ENCODE results near the gene IKZF2. TPM values are rescaled to one million over a fixed set of nuclear protein-coding genes. Genes with fewer than 3 reads are reported as not detected.

Gene IKZF2
- total RNA-seq, 1 experiment from 2014 or later: 1.6 TPM

DNA sequence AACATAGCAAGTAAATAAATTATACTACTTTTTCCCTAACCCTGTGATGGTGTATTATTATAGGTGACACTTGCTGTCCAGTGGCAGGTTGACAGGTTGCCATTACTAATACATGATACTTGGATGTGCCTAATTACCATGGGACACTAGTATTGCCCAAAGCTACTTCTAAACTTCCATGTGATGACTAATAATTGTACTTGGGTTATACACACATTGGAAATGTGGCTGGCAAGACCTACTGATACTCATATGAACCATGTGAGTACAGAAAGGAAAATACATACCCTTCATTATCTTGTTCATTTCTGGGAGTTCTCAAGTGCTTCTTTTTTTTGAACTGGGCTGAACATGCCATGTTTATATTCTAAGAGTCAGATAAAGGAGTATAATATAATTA lies 156.4 kb downstream of the IKZF2 start:
- Histone ChIP-seq H3K9me3 (ENCODE audit: control insufficient read depth in 1 of 2, insufficient read depth in 1 of 2, low read depth in 1 of 2, low read length in 2 of 2) (no peaks in the 10 kb centered on the region), H4K20me1 (ENCODE audit: insufficient read depth) (no peaks in the 10 kb centered on the region), H3K4me1 (ENCODE audit: control insufficient read depth in 1 of 2, insufficient read depth in 2 of 2, low read length in 2 of 2) (no peaks in the 10 kb centered on the region), H2AFZ (ENCODE audit: low read depth, low read length, poor library complexity, severe bottlenecking) (no peak overlapping the region), H3K36me3 (ENCODE audit: control insufficient read depth in 1 of 2, insufficient read depth in 2 of 2, low read length in 2 of 2) (no peaks in the 10 kb centered on the region), H3K4me3 (replicated peaks in 1 of 2; ENCODE audit: low read depth in 1 of 2, low read length in 2 of 2) (no peak overlapping the region), H3K27me3 (ENCODE audit: insufficient read depth, low read length) (no peaks in the 10 kb centered on the region), H3K27ac (ENCODE audit: low read depth, low read length) (no peak overlapping the region), H3K79me2 (ENCODE audit: insufficient read depth, low read length) (no peaks in the 10 kb centered on the region), H3K9ac (ENCODE audit: low read length) (no peak overlapping the region), H3K9me2 (ENCODE audit: insufficient read depth) (no peaks in the 10 kb centered on the region), H3K4me2 (ENCODE audit: low read length) (no peak overlapping the region)
- no TSS peak for BruUV-seq (replicated peaks)
- ChIA-PET RAD21 (ENCODE audit: low non-redundant PET in 1 of 2, low total read pairs in 2 of 2, uncharacterized antibody in 2 of 2, unreplicated experiment in 2 of 2) (no interaction called here), POLR2A (no interaction called here), CTCF (no interaction called here)
- TF ChIP-seq POLR2A (IDR thresholded peaks at IDR 0.05; ENCODE audit: borderline replicate concordance, extremely low read depth, insufficient read depth, insufficient read length) (no peak), CBX3 (IDR thresholded peaks at IDR 0.05; ENCODE audit: low read depth) (no peak), EGR1 (IDR thresholded peaks at IDR 0.05; ENCODE audit: low read depth) (no peak), SRF (IDR thresholded peaks at IDR 0.05; ENCODE audit: low read depth) (no peak), CEBPB (IDR thresholded peaks at IDR 0.05; ENCODE audit: low read depth) (no peak), FOSL1 (IDR thresholded peaks at IDR 0.05; ENCODE audit: low read depth) (no peak), TCF7L2 (IDR thresholded peaks at IDR 0.05; ENCODE audit: borderline replicate concordance, extremely low read depth, insufficient read depth, insufficient read length) (no peak)
- TF ChIP-seq, protein P1, sequence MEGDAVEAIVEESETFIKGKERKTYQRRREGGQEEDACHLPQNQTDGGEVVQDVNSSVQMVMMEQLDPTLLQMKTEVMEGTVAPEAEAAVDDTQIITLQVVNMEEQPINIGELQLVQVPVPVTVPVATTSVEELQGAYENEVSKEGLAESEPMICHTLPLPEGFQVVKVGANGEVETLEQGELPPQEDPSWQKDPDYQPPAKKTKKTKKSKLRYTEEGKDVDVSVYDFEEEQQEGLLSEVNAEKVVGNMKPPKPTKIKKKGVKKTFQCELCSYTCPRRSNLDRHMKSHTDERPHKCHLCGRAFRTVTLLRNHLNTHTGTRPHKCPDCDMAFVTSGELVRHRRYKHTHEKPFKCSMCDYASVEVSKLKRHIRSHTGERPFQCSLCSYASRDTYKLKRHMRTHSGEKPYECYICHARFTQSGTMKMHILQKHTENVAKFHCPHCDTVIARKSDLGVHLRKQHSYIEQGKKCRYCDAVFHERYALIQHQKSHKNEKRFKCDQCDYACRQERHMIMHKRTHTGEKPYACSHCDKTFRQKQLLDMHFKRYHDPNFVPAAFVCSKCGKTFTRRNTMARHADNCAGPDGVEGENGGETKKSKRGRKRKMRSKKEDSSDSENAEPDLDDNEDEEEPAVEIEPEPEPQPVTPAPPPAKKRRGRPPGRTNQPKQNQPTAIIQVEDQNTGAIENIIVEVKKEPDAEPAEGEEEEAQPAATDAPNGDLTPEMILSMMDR (IDR thresholded peaks at IDR 0.05 in 2 of 3, conservative IDR thresholded peaks at IDR 0.05 in 1 of 3; ENCODE audit: borderline replicate concordance in 1 of 3, insufficient read depth in 1 of 3, low read depth in 2 of 3, low read length in 2 of 3): no peak
- intact Hi-C loops (cut with micrococcal nuclease): no loop called here
- ATAC-seq (no peak), DNase-seq (ENCODE audit: low read depth, low spot score) (no peak)

DNA sequence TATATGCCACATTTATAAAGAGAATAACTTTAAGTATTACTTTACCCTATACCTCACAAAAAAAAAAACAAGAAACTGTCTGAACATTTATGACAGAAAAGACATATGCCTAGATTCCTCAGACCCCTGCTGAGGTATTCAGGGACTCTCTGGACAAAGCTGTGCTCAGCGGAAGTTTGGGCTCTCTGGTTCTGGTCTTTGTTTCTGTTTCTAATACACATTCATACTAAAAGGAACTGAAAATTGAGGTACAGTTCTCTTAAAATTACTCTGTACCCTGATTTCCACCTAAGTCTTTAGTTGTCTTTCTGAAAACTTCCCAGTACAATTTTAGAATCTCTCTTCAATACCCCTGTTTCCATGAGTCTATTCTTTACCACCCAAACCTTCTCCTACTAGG lies 160.3 kb downstream of the IKZF2 start:
- Histone ChIP-seq H3K4me1 (ENCODE audit: control insufficient read depth in 1 of 2, insufficient read depth in 2 of 2, low read length in 2 of 2) (no peaks in the 10 kb centered on the region), H3K36me3 (ENCODE audit: control insufficient read depth in 1 of 2, insufficient read depth in 2 of 2, low read length in 2 of 2) (no peaks in the 10 kb centered on the region), H3K4me2 (ENCODE audit: low read length) (no peak overlapping the region), H3K27ac (ENCODE audit: low read depth, low read length) (no peak overlapping the region), H3K9ac (ENCODE audit: low read length) (no peak overlapping the region), H3K79me2 (ENCODE audit: insufficient read depth, low read length) (no peaks in the 10 kb centered on the region), H3K4me3 (replicated peaks in 1 of 2; ENCODE audit: low read depth in 1 of 2, low read length in 2 of 2) (no peak overlapping the region), H2AFZ (ENCODE audit: low read depth, low read length, poor library complexity, severe bottlenecking) (no peak overlapping the region), H3K9me3 (ENCODE audit: control insufficient read depth in 1 of 2, insufficient read depth in 1 of 2, low read depth in 1 of 2, low read length in 2 of 2) (no peaks in the 10 kb centered on the region), H3K27me3 (ENCODE audit: insufficient read depth, low read length) (no peaks in the 10 kb centered on the region), H4K20me1 (ENCODE audit: insufficient read depth) (no peaks in the 10 kb centered on the region), H3K9me2 (ENCODE audit: insufficient read depth) (no peaks in the 10 kb centered on the region)
- intact Hi-C loops (cut with micrococcal nuclease): no loop called here
- TF ChIP-seq ZFX (IDR thresholded peaks at IDR 0.05): no peak
- no peak for TF ChIP-seq EGR1 (IDR thresholded peaks at IDR 0.05; ENCODE audit: low read depth)
- no TSS peak for BruUV-seq (replicated peaks)
- ATAC-seq: no peak
- DNase-seq (ENCODE audit: low read depth, low spot score): no peak
- ChIA-PET RAD21 (ENCODE audit: low non-redundant PET in 1 of 2, low total read pairs in 2 of 2, uncharacterized antibody in 2 of 2, unreplicated experiment in 2 of 2) (no interaction called here), CTCF (no interaction called here), POLR2A (no interaction called here)
